NK-92 (cell line): Measurements from ENCODE around the gene DTHD1.

Experiments used
- DNase-seq: peaks from one replicate; lab custom pipeline; 2025; ENCODE audit not compliant: unreplicated experiment; lab: John Stamatoyannopoulos, UW

DTHD1 gene

DNA sequence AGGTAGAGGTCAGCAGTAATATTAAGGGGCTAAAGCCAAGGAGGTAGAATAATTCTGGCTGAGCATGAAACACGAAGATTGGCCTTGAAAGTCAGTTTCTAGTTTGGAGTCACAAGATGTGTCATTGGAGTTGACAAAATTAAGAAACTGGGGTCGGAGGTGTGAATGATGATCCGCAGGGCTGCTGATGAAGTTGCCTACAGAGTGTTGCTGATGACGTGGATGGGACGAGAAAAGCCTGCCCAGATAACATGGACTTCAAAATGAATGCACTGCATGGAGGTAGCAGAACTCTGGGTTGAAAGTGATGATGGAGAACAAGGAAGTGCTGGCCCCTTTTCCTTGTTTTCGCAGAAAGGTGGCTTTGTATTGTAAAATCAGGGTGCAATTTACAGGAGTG lies 60.5 kb downstream of the DTHD1 start:
- no peak for DNase-seq

GRCh38 chr4:36343501-36344175 lies 62.2 kb downstream of the DTHD1 start:
- no peak for DNase-seq

- no peak for DNase-seq
Measured at GRCh38 chr4:36348403-36348938, 67.1 kb downstream of the DTHD1 start.

DNA sequence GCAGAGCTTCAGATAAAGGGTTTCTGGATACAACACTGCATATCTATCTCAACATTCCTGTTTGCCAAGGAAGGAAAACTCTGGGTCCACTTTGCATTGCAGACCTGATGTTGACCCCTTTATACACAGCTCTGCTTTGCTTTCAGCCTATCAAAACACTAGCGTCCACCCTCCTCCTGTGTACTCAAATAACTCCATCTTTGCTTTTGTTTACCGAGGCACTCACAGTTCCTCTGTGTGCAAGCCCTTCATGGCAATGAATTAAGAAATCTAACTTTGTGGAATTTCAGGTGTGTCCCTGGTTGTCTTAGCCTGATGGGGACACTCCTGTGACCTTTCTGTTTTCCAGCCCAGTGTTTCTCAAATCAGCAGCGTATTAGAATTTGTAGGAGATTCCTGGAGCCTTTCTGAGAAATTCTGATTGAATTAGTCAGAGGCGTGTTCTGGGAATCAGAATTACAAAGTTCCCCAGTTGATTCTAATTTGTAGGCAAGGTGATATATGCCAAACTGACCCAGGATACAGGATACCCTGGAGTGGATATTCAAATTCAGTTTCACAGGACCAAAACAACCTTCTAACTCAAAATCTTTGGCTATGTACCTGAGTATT lies 68.6 kb downstream of the DTHD1 start:
- DNase-seq: no peak

GRCh38 chr4:36351082-36351666 lies 69.8 kb downstream of the DTHD1 start:
- DNase-seq: no peak

- no peak for DNase-seq
Measured at GRCh38 chr4:36353998-36354397, 72.6 kb downstream of the DTHD1 start.

GRCh38 chr4:36358173-36358572 lies 76.8 kb downstream of the DTHD1 start:
- DNase-seq: no peak

GRCh38 chr4:36360755-36361154 lies 79.3 kb downstream of the DTHD1 start:
- DNase-seq: no peak

- DNase-seq: no peak
Measured at GRCh38 chr4:36363024-36363423, 81.6 kb downstream of the DTHD1 start.

- DNase-seq: no peak
Measured at GRCh38 chr4:36374836-36375511, 93.6 kb downstream of the DTHD1 start.

GRCh38 chr4:36385951-36386571 lies 104.6 kb downstream of the DTHD1 start:
- no peak for DNase-seq

GRCh38 chr4:36386691-36387090 lies 105.3 kb downstream of the DTHD1 start:
- DNase-seq: no peak

- no peak for DNase-seq
Measured at GRCh38 chr4:36388710-36389109, 107.3 kb downstream of the DTHD1 start.

- DNase-seq: no peak
Measured at GRCh38 chr4:36391411-36391810, 110.0 kb downstream of the DTHD1 start.

GRCh38 chr4:36392024-36392423 lies 110.6 kb downstream of the DTHD1 start:
- DNase-seq: no peak

- DNase-seq: no peak
Measured at GRCh38 chr4:36392916-36393315, 111.5 kb downstream of the DTHD1 start.
